ENCODE measurements around the gene NOTO.
A peak's percentile ranks its signal among the peaks of the same experiment; 100 is the strongest.

NOTO gene

GRCh38 chr2:73235315-73236028 lies 33.1 kb downstream of the NOTO start:
- no peak for TF ChIP-seq CTCF (IDR thresholded peaks at IDR 0.05; ENCODE audit: borderline replicate concordance, insufficient read depth, low read depth, low read length)
- H3K4me3 ChIP-seq (ENCODE audit: low read depth, low read length) = peak overlapping the region; percentile 84

GRCh38 chr2:73237168-73237567 lies 34.8 kb downstream of the NOTO start:
- no peak overlapping the region for H3K4me3 ChIP-seq (ENCODE audit: low read depth, low read length)
- TF ChIP-seq CTCF (IDR thresholded peaks at IDR 0.05; ENCODE audit: borderline replicate concordance, insufficient read depth, low read depth, low read length) = no peak

GRCh38 chr2:73238149-73238548 lies 35.8 kb downstream of the NOTO start:
- TF ChIP-seq CTCF (IDR thresholded peaks at IDR 0.05; ENCODE audit: borderline replicate concordance, insufficient read depth, low read depth, low read length) = no peak
- no peak overlapping the region for H3K4me3 ChIP-seq (ENCODE audit: low read depth, low read length)

- TF ChIP-seq CTCF (IDR thresholded peaks at IDR 0.05; ENCODE audit: borderline replicate concordance, insufficient read depth, low read depth, low read length) = no peak
These were observed 36.6 kb downstream of the NOTO start for GRCh38 chr2:73238976-73239375.

GRCh38 chr2:73239776-73240175 lies 37.4 kb downstream of the NOTO start:
- H3K4me3 ChIP-seq (ENCODE audit: low read depth, low read length) = no peak overlapping the region
- no peak for TF ChIP-seq CTCF (IDR thresholded peaks at IDR 0.05; ENCODE audit: borderline replicate concordance, insufficient read depth, low read depth, low read length)

More at GRCh38 chr2:73238976-73239375, 36.6 kb downstream of the NOTO start:
- no peak overlapping the region for H3K4me3 ChIP-seq (ENCODE audit: low read depth, low read length)

GRCh38 chr2:73243884-73244570 lies 41.7 kb downstream of the NOTO start:
- no peak for TF ChIP-seq CTCF (IDR thresholded peaks at IDR 0.05; ENCODE audit: borderline replicate concordance, insufficient read depth, low read depth, low read length)
- no peak overlapping the region for H3K4me3 ChIP-seq (ENCODE audit: low read depth, low read length)

- no peak for TF ChIP-seq CTCF (IDR thresholded peaks at IDR 0.05; ENCODE audit: borderline replicate concordance, insufficient read depth, low read depth, low read length)
- H3K4me3 ChIP-seq (ENCODE audit: low read depth, low read length) = no peak overlapping the region
These were observed 42.2 kb downstream of the NOTO start for GRCh38 chr2:73244580-73244979.

Measured in GM12875 (cell line).